ENCODE results near the gene PFKFB3. TPM values are rescaled to one million over a fixed set of nuclear protein-coding genes. Genes with fewer than 3 reads are reported as not detected.

The PFKFB3 gene
- total RNA-seq, 1 experiment from 2014 or later, result 36.8 TPM

- no peaks in the 10 kb centered on the region for H3K23me2 ChIP-seq (ENCODE audit: insufficient read length, low read depth, low read length, poor library complexity, severe bottlenecking)
- no peaks in the 10 kb centered on the region for H3K4me1 ChIP-seq (ENCODE audit: insufficient read depth, low read length)
- no peak overlapping the region for H2BK120ac ChIP-seq (ENCODE audit: low read depth, low read length, poor library complexity, severe bottlenecking)
- no peak overlapping the region for H4K5ac ChIP-seq (ENCODE audit: insufficient read length, low read depth, low read length)
- Mint-ChIP-seq H3K36me3 (ENCODE audit: insufficient read depth in 1 of 3, low read depth in 3 of 3) (peaks cover 28 to 54% (median 45%) of the 10 kb centered on the region in 3 experiments; a peak in 6 of 7 replicates), H3K4me1 (peaks cover 17 to 21% of the 10 kb centered on the region in 2 experiments), H3K27me3 (ENCODE audit: low read depth) (no peaks in the 10 kb centered on the region), H3K9me3 (peaks cover 0 to 2% of the 10 kb centered on the region in 2 experiments; a peak in 1 of 5 replicates), H3K27ac (peak overlapping the region in 2 of 3 experiments; percentile 64 to 91; a peak in 3 of 7 replicates), H3K4me3 (peak overlapping the region in 1 of 2 experiments; percentile 50; a peak in 1 of 5 replicates)
- H2AFZ ChIP-seq (ENCODE audit: low read length), result no peak overlapping the region
- no peak overlapping the region for H2BK20ac ChIP-seq (ENCODE audit: low read depth, low read length, poor library complexity, severe bottlenecking)
- H3K23ac ChIP-seq (ENCODE audit: insufficient read length, low read depth, low read length), result no peak overlapping the region
- no peak for TF ChIP-seq CTCF (conservative IDR thresholded peaks at IDR 0.05)
- H2AK5ac ChIP-seq (ENCODE audit: insufficient read length, low read length), result no peak overlapping the region
- H3K14ac ChIP-seq (ENCODE audit: insufficient read depth, low read length), result no peak overlapping the region; the same call in 1 of the 2 replicates
- H2BK5ac ChIP-seq (ENCODE audit: insufficient read length, low read length), result no peak overlapping the region
- peak; percentile 27 for DNase-seq
- no peak overlapping the region for H3K27ac ChIP-seq (ENCODE audit: insufficient read length, low read depth, low read length)
- no CpG with 5 or more reads among the region's 30 CpGs for WGBS (ENCODE audit: extremely low coverage, insufficient read length, low lambda C conversion rate)
- H3K9me3 ChIP-seq (ENCODE audit: control insufficient read depth, low read depth, low read length), result no peaks in the 10 kb centered on the region
- H3K27me3 ChIP-seq (ENCODE audit: insufficient read depth, low read length), result no peaks in the 10 kb centered on the region
- no peak overlapping the region for H3K4me2 ChIP-seq (ENCODE audit: insufficient read depth, insufficient read length, low read length)
- no peak overlapping the region for H3K9ac ChIP-seq (ENCODE audit: extremely low read depth, insufficient read length, low read length)
- H4K8ac ChIP-seq (replicated peaks; ENCODE audit: insufficient read length, low read depth, low read length), result no peak overlapping the region
- peaks cover 9% of the 10 kb centered on the region for H3K79me1 ChIP-seq (ENCODE audit: insufficient read depth, low read depth, low read length, poor library complexity, severe bottlenecking)
- H3K79me2 ChIP-seq (ENCODE audit: insufficient read depth, low read length), result peaks cover 8% of the 10 kb centered on the region; the same call in 1 of the 2 replicates
- H3K56ac ChIP-seq (ENCODE audit: insufficient read length, low read depth, low read length), result no peak overlapping the region
- no peak overlapping the region for H3K18ac ChIP-seq (ENCODE audit: insufficient read length, low read depth, low read length)
- H2BK15ac ChIP-seq (ENCODE audit: low read depth, low read length), result no peak overlapping the region
- no peak overlapping the region for H3T11ph ChIP-seq (ENCODE audit: low read length)
- no peaks in the 10 kb centered on the region for H4K20me1 ChIP-seq (ENCODE audit: control insufficient read depth, insufficient read depth, insufficient read length)
- H4K91ac ChIP-seq (ENCODE audit: insufficient read length, low read depth, low read length), result no peak overlapping the region
- H3K4ac ChIP-seq (ENCODE audit: low read depth, low read length), result no peak overlapping the region
- H2BK12ac ChIP-seq (ENCODE audit: insufficient read length, low read depth, low read length), result no peak overlapping the region
These were observed 9.2 kb downstream of the PFKFB3 start for GRCh38 chr10:6211671-6212635.

Measured in H9 (cell line).